GM18867 (cell line): Measurements from ENCODE around the gene FOSL1.

Experiments
- ATAC-seq: cut with Tn5 transposase; IDR thresholded peaks from one replicate; pipeline ENCODE4 v1.9.1; 2021; ENCODE audit warnings: mild to moderate bottlenecking, moderate library complexity; ENCODE audit not compliant: unreplicated experiment

The FOSL1 gene

GRCh38 chr11:65920372-65920802 lies 20.2 kb upstream of the FOSL1 start:
- ATAC-seq = no peak

DNA sequence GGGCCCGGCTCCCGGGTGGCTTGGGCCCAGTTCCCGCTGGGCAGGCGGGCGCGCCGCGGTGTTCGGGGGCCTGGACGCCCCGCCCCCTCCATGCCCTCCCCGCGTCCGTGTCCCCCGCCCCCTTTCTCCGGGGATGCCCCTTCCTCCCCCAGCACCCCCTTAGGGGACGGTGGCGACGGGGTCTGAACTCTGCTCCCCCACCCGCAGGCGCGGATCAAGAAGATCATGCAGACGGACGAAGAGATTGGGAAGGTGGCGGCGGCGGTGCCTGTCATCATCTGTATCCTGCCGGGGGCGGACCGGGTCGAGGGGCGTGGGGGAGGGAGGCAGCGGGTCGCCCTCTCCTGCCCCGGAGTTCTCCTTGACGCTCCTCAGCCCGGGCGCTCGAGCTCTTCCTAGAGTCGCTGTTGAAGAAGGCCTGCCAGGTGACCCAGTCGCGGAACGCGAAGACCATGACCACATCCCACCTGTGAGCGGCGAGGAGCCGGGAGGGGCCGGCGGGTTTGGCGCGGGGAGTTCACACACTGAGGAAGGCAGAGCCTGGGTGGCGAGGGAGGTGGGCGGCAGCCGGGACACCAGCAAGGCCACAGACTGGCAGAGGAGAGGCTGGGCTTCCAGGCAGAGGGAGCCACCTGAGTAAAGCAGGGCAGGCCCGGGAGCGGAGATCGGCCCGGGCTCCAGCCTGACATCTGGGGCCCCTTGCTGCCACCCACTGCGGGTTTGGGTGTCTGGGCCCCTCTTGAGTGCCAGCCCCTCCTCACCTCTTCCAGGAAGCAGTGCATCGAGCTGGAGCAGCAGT lies 19.6 kb upstream of the FOSL1 start:
- peak; percentile 36 for ATAC-seq

GRCh38 chr11:65919141-65919572 lies 19.0 kb upstream of the FOSL1 start, which contains the start of gene DRAP1:
Gene DRAP1, plus strand, starts transcription at chr11:65919426. Its CDS starts 76 bp downstream, at chr11:65919502.
- ATAC-seq = peak; percentile 79

DNA sequence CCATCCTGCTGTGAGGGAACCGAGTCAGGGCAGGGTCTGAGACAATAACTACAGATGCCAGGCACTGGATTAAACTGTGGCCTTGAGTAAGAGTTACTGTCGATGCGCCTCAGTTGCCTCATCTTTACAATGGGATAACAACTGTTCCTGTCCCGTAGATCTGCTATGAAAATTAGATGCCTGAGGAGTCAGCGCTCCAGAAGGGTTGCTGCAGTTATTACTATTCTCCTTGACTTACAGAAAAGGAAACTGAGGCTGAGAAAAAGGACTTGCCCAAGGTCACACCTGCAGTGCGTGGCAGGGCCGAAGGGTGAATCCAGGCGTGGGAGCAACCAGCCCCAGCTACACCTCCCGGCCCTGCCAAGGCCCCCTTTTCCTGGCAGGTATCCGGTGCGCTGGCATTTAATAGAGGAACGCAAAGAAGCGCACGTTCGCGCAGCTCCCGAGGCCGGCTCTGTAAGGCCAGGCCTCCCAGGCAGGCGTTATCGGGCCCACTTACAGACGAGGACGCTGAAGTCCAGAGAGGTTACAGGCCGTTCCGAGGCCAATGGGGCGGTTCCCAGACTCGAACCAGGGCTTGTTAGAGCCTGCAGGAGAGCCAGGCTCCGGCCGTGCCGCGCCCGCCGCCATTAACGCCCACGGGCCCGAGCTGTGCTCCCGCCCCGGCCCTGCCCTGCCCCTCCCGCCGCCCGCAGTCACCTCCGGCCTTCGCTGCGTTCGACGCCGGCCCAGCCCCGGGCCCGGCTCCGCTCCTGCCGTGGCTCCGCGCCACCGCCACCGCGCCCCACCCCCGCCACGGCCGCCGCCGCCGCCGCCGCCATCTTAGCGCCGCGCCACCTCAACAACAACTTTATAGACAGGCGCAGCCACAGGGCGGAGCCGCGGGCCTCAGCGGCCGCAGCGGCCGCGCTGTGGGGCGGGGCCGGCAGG lies 18.3 kb upstream of the FOSL1 start, which contains the start of gene C11orf68:
Gene C11orf68, minus strand, starts transcription at position 852 of the 930 bp plus-strand sequence. Its CDS starts 31 bp downstream, at position 821.
- peak; percentile 53 for ATAC-seq

GRCh38 chr11:65917434-65918210 lies 17.4 kb upstream of the FOSL1 start:
- no peak for ATAC-seq

- ATAC-seq = no peak
These were observed 16.9 kb upstream of the FOSL1 start for GRCh38 chr11:65917077-65917433.

- no peak for ATAC-seq
These were observed 16.2 kb upstream of the FOSL1 start for GRCh38 chr11:65916391-65916790.

DNA sequence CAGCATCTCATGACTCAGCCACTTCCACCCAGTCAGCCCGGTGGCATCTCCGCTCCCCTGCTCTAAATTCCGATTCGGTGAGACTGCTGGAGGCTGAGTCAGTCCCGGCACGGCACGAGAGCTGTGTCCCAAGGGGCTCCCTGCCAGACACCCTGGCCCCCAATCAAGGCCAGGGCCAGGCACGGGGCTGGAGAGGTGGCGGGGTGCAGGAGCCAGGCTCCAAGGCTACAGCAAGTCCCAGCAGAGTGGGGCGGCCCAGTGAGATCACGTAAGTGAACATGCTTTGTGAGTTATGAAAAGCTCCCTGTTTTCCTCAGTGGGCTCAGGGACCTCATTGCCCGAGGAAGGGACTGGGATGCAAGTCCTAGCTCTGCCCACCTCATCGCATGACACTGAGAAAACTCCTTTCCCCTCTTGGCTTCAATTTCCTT lies 15.6 kb upstream of the FOSL1 start:
- ATAC-seq = no peak

GRCh38 chr11:65915101-65915820 lies 15.1 kb upstream of the FOSL1 start:
- no peak for ATAC-seq

DNA sequence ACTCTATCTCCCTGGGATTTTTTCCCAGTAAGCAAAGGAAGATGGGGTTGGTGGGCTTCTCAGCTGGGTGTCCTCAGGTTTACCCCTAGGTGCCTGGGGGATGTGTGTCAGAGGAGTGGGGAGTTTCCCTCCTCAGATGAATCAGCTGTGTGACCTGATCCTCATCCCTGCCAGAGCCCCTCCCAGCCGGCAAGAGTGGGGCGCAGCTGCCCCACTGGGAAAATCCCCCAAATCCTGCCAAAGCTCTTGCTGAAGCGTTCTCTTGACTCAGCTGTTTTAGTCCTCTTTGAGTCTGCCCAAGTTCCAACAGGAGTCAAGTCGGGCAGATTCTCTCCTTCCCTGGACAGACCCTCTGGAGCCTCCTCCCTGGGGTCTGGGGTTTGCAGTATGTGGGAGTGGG lies 12.7 kb upstream of the FOSL1 start:
- ATAC-seq = no peak

DNA sequence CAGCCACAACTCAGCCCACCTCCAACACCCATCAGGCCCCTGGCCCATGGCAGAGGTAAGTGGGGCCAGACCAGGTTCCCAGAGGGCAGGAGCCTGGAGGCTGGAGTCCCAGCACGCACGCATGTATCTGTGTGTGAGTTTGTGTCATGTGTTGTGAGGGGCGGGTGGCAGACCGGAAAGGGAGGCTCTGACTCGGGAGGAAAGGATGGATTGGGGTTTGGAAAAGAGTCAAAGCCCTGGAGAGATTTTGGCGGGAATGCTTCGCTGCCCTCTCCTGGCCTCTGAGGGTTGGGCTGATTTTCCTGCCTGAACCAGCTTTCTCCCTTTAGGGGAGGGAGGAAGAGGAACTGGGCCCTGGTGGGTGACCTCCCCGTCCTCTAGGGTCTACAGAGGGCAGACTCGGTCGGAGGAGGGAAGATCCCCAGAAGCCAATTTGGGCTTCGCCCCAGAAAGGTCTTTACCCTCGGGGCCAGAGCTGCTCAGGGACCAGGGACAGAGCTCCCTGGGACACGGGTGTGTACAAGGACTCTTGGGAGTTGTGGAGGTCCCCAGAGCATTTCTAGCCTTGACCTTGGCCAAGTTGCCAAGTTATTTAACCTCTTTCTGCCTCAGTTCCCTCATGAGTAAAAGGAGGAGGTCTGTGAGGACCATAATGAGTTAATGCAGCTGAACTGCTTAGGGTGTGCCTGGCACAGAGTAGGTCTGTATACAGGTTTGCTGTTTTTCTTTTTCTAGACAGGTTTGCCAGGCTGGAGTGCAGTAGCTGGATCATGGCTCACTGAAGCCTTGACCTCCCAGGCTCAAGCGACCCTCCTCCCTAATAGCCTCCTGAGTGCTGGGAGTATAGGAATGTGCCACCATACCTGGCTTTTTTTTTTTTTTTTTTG lies 11.7 kb upstream of the FOSL1 start:
- no peak for ATAC-seq

GRCh38 chr11:65907878-65908277 lies 7.7 kb upstream of the FOSL1 start:
- ATAC-seq = no peak

GRCh38 chr11:65906602-65907001 lies 6.4 kb upstream of the FOSL1 start:
- ATAC-seq = no peak

- no peak for ATAC-seq
These were observed 3.5 kb upstream of the FOSL1 start for GRCh38 chr11:65903715-65904114.

DNA sequence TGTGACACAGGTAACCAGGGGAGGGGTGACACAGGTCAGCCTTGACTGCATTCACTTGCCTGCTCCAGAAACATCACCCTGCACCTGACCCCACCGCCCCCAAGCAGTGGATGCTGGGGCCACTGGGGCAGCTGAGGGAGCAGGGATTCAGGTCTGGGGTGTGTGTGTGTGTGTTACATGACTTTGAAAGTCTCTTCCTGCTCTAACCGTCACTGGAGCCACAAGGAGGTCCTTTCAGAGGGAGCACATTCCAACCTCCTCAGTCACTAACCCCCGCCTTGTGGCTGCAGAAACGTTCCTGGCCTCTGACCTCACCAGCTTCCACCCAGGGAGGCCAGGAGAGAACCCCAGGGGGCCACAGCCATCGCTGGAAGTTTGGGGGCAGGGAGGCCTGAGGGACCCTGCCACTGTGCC lies 2.9 kb upstream of the FOSL1 start:
- ATAC-seq = no peak

DNA sequence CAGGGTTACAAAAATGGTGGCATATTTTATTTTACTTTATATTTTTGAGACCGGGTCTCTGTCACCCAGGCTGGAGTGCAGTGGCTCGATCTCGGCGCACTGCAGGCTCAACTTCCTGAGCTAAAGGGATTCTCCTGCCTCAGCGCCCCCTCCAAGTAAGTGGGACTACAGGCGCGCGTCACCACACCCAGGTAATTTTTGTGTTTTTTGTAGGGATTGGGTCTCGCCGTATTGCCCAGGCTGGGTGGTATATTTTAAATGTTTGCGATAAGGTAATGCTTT lies 652 bp upstream of the FOSL1 start:
- ATAC-seq = no peak

GRCh38 chr11:65899356-65900124 lies 648 bp downstream of the FOSL1 start:
- no peak for ATAC-seq

GRCh38 chr11:65898656-65899355 lies 1.4 kb downstream of the FOSL1 start:
- ATAC-seq = no peak
